Psoas muscle (tissue), 8 donors: ENCODE measurements around the gene APOBEC4. TPM values are rescaled to one million over a fixed set of nuclear protein-coding genes. Genes with fewer than 3 reads are reported as not detected.
A peak's percentile ranks its signal among the peaks of the same experiment; 100 is the strongest.

ENCODE experiments used
- ATAC-seq, 4 donors: fragments of 200-7000 bp; cut with Tn5 transposase; one replicate each; pipeline ENCODE4 v1.9.1; 2020; ENCODE audit warnings: moderate library complexity in 3 of 4, mild to moderate bottlenecking in 2 of 4
- DNase-seq, 2 donors: peaks; one replicate each; pipeline ENCODE4 v3.0.0-alpha.2; 2020
- H3K27ac ChIP-seq: fragments of 200-600 bp; one replicate; pipeline ENCODE4 v1.8.0; 2022
- H3K27me3 ChIP-seq, 3 donors: fragments of 200-600 bp in 1 of 3; one replicate each; pipeline versions ENCODE4 v1.6.1 to v1.8.0; 2013 to 2022; ENCODE audit warnings: low read length in 2 of 3, mild to moderate bottlenecking in 2 of 3, moderate library complexity in 1 of 3; ENCODE audit not compliant: insufficient read depth in 3 of 3
- H3K36me3 ChIP-seq, 2 donors: fragments of 200-600 bp in 1 of 2; one replicate each; pipeline versions ENCODE4 v1.6.1 to v1.8.0; 2013 to 2022; ENCODE audit warnings: low read depth in 1 of 2, mild to moderate bottlenecking in 1 of 2, moderate library complexity in 1 of 2; ENCODE audit not compliant: insufficient read depth in 1 of 2
- H3K4me1 ChIP-seq: fragments of 200-600 bp; one replicate; pipeline ENCODE4 v1.8.0; 2022
- H3K4me3 ChIP-seq: fragments of 200-600 bp; one replicate; pipeline ENCODE4 v1.8.0; 2022; ENCODE audit warnings: mild to moderate bottlenecking
- H3K9me3 ChIP-seq: fragments of 200-600 bp; one replicate; pipeline ENCODE4 v1.8.0; 2022
- WGBS, 3 donors: extraction: QIAGEN DNeasy Blood & Tissue Kit; methylation state at CpG; one replicate each; pipeline versions ENCODE4 v1.1.6 to v1.1.7; 2013; 5-methylcytosine and 5-hydroxymethylcytosine counted together
- intact Hi-C, 2 donors: fragments of 100-400 bp; cut with DNase I; formaldehyde crosslinking; loops; one replicate each; pipeline versions ENCODE4 v1.11.0 to v1.14.2; 2022
- polyA plus RNA-seq, 3 donors: library from polyadenylated mRNA; stranded (reverse); fragments of 200-250 nt; gene quantifications; one replicate each; pipeline ENCODE4 v1.2.3, GENCODE V29; 2013
- total RNA-seq, 4 donors: library from RNA; stranded (reverse); fragmentation: NEBNext Ultra II Directional in 2 of 4; extraction: Animal tissue kit (Norgen Biotek cat#: 25700) in 2 of 4; gene quantifications; one replicate each; pipeline versions ENCODE4 v1.2.1 to v1.2.4, GENCODE V29; 2021 to 2023
- TF ChIP-seq, protein P1 (sequence below): fragments of 200-600 bp; IDR thresholded peaks from one replicate; pipeline ENCODE4 v1.8.0; 2022; ENCODE audit warnings: antibody characterized with exemption
- donor health status: healthy with polysubstance abuse.
- donor health status: DM: no; HTN: no; CAD: no; lungs with moderate emphysema.
- donor health status: Bipolar disorder and iron deficiency.
- donor health status: healthy.
- donor health status: DM: yes; HTN: yes; CAD: no.
- donor health status: DM: no; HTN: no; CAD: no.
- donor health status: DM: no; HTN: no; CAD: no.
- donor health status: DM: yes; HTN: yes; CAD: no.

APOBEC4 gene
- total and polyA plus RNA-seq, 7 donors: not detected

DNA sequence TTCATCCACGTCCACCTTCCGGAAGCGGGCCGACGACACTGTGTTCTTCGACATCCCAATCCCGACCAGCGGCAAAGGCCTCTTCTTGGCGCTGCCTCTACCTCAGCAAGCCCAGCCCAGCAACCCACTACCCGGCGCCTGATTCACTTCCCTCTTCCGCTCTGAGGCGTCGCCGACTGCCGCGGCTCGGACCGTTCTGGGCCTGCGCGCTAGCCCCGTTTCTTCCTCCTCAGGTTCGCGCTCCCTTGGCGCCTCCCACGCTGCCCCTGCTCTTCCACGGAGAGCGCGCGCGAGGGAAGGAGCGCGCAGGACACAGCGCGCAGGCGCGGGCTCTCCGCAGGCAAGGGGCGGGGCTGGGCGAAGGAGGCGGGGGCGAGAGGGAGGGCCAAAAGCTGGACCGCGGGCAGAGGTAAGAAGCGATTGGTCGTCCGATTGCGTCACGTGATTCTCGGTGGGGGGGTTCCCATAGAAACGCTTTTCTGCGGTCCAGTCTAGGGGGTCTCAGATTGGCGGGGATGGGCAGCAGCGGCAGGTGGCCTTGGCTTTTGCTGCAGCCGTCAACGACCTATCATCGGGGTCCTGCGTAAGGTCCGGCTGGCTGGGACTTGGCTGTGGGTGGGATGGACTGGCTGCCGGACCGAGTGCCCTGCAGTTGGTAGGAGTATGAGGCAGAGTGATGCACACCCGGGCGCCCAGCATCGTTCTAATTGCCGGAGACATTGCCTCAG lies 17.3 kb downstream of the APOBEC4 start, which contains the start of gene ARPC5:
TSS of gene ARPC5 (minus strand) at position 178 of the 728 bp plus-strand sequence. CDS start at position 54, 124 bp downstream.
- peak; percentile 97 for ATAC-seq
- intact Hi-C loops: loop anchor here in 1 of 2 donors (2.0 to 10.0 kb wide), 2 partner anchors 163 to 1041 kb away; partner anchors contain the start of gene SMG7
- H3K27ac ChIP-seq: peak within 1 kb of the TSS; percentile 87

DNA sequence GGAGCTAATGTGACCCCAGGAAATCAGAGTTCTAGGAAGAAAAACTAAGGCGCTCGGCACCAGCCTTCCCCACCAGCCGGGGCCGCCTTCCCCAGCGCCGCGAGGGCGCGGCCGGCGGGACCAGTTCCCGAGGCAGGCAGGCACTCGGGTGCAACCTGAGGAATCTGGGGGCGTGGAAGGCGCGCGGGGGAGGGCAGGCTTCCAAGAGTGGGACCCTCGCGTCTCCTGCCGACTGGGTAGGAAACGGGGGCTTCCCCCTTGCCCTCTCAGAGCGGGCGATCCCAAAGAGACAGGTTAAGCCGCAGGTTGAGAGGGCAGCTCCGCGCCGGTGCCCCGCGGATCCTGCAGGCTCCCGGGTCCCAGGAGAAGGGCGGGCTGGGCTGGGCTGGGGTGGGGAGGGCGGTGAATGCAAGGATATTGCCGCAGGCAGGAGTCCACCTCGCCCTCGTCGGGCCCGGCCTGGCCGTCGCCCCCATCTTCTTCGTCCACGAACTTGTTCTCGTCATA lies 18.0 kb downstream of the APOBEC4 start:
- no peaks in the 10 kb centered on the region for H3K9me3 ChIP-seq
- no peaks in the 10 kb centered on the region for H3K27me3 ChIP-seq
- TF ChIP-seq, protein P1, sequence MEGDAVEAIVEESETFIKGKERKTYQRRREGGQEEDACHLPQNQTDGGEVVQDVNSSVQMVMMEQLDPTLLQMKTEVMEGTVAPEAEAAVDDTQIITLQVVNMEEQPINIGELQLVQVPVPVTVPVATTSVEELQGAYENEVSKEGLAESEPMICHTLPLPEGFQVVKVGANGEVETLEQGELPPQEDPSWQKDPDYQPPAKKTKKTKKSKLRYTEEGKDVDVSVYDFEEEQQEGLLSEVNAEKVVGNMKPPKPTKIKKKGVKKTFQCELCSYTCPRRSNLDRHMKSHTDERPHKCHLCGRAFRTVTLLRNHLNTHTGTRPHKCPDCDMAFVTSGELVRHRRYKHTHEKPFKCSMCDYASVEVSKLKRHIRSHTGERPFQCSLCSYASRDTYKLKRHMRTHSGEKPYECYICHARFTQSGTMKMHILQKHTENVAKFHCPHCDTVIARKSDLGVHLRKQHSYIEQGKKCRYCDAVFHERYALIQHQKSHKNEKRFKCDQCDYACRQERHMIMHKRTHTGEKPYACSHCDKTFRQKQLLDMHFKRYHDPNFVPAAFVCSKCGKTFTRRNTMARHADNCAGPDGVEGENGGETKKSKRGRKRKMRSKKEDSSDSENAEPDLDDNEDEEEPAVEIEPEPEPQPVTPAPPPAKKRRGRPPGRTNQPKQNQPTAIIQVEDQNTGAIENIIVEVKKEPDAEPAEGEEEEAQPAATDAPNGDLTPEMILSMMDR: no peak
- ATAC-seq (peak; percentile 31 to 59 (median 44)), DNase-seq (peak; percentile 49 to 73)
- 0% methylated on average over 35 to 42 of the region's 42 CpGs for WGBS, 3 donors
- peak overlapping the region; percentile 87 for H3K27ac ChIP-seq
- peak overlapping the region; percentile 90 for H3K4me3 ChIP-seq
- peaks cover 34% of the 10 kb centered on the region for H3K4me1 ChIP-seq
- peaks cover 0 to 23% of the 10 kb centered on the region in 2 donors for H3K36me3 ChIP-seq
- intact Hi-C loops: loop anchor here in 1 of 2 donors (2.0 to 10.0 kb wide), 2 partner anchors 162 to 1040 kb away; partner anchors contain the start of gene SMG7

More for the DNA sequence above, 17.3 kb downstream of the APOBEC4 start, which contains the start of gene ARPC5:
- peaks cover 0 to 17% of the 10 kb centered on the region in 2 donors for H3K36me3 ChIP-seq
- H3K27me3 ChIP-seq: no peaks in the 10 kb centered on the region
- DNase-seq: peak; percentile 95 to 98
- no peaks in the 10 kb centered on the region for H3K9me3 ChIP-seq
- peaks cover 28% of the 10 kb centered on the region for H3K4me1 ChIP-seq
- H3K4me3 ChIP-seq: peak within 1 kb of the TSS; percentile 90
- TF ChIP-seq, protein P1: no peak
- WGBS, 3 donors: 0 to 1% (median 0%) methylated on average over 65 of the region's 65 CpGs

DNA sequence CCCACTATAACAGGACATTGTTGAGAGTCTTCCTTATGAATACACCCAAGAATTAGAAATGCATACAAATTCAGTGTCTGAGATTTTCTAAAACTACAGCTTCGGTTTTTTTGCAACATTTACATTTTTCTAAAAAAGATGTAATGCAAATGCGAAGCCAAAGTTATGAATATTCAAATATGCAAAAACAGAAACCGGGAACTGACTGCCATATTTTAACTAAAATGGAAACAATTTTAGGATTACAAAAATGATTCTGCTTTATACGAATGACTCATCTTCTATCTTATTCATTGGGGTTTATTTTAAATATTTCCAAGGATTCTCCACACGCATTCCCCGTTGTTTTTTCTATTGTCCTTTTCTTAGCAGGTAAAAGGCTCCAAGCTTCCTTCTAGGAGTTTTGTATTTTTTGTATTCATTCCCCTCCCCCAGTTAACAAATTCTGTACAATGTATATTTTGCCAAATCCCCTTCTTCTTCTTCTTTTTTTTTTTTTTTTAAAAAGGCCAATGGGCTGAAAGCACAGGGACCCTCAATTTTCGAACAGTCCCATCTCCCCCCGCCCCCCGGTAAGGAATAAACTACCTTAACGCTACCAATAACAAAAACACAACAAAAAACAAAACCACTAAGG lies 18.6 kb downstream of the APOBEC4 start:
- peak overlapping the region; percentile 87 for H3K27ac ChIP-seq
- intact Hi-C loops: loop anchor here in 1 of 2 donors (2.0 to 10.0 kb wide), 2 partner anchors 162 to 1040 kb away; partner anchors contain the start of gene SMG7
- peaks cover 35% of the 10 kb centered on the region for H3K4me1 ChIP-seq
- TF ChIP-seq, protein P1: no peak
- no peaks in the 10 kb centered on the region for H3K9me3 ChIP-seq
- peaks cover 0 to 29% of the 10 kb centered on the region in 2 donors for H3K36me3 ChIP-seq
- peak overlapping the region; percentile 90 for H3K4me3 ChIP-seq
- WGBS, 3 donors: 4 to 7% (median 7%) methylated on average over 10 of the region's 10 CpGs
- H3K27me3 ChIP-seq: no peaks in the 10 kb centered on the region
- DNase-seq (no peak), ATAC-seq (no peak)

DNA sequence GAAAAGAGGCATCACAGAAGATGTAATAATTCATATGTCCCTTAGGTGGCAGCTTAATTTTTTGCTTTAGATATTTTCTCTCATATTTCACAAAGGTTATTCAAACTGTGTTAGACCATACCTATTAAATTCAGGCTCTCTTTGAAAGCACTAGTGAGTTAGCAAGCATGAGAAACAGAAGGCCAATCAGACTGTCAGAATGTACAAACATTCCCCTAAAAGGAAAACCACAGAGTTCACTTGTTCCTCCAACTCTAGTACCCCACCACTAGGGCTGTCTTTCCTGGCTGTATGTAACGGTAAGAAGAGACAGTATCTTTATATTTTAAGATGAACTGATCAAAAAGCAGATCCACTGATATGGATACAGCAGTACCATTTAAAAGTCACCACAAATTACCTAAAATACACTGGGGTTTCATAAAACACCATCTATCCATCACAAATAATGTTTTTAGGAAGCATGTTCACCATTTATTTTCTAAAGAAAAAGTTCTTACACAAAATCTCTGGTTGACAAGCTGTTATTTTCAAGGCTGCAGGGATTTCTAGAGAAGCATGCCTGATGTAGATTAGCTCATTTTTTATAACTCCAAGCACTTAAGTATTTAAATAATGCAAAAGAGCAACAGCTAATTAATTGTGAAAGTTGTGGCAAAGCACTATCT lies 19.3 kb downstream of the APOBEC4 start:
- H3K4me1 ChIP-seq: peaks cover 35% of the 10 kb centered on the region
- ATAC-seq (no peak), DNase-seq (no peak)
- H3K4me3 ChIP-seq: peak overlapping the region; percentile 90
- no peaks in the 10 kb centered on the region for H3K9me3 ChIP-seq
- peaks cover under 1 to 37% of the 10 kb centered on the region in 2 donors for H3K36me3 ChIP-seq
- 0 to 4% (median 3%) methylated on average over 1 of the region's 1 CpG for WGBS, 3 donors
- H3K27ac ChIP-seq: peak overlapping the region; percentile 87
- H3K27me3 ChIP-seq: no peaks in the 10 kb centered on the region
- TF ChIP-seq, protein P1: peak; percentile 52
- intact Hi-C loops: loop anchor here in 1 of 2 donors (2.0 to 10.0 kb wide), 2 partner anchors 161 to 1039 kb away; partner anchors contain the start of gene SMG7
